Bronchial epithelial cell (primary cell): ENCODE data around the gene JPH4. TPM values are rescaled to one million over a fixed set of nuclear protein-coding genes. Genes with fewer than 3 reads are reported as not detected.

ENCODE experiments used
- DNase-seq: peaks from one replicate; pipeline ENCODE4 v3.0.0-alpha.2; 2010; ENCODE audit warnings: low read depth
- FAIRE-seq: peaks from 2 replicates; lab custom pipeline; 2011; peaks lifted over from hg19 to GRCh38; lab: Jason Lieb, UNC
- H3K27me3 ChIP-seq: 2 replicates; pipeline ENCODE4 v1.5.1; 2011; ENCODE audit warnings: low read length; ENCODE audit not compliant: control insufficient read depth, insufficient read depth
- H3K36me3 ChIP-seq: 2 replicates; pipeline ENCODE4 v1.5.1; 2011; ENCODE audit warnings: low read length; ENCODE audit not compliant: control insufficient read depth, insufficient read depth
- H3K4me3 ChIP-seq: 2 replicates; pipeline ENCODE4 v1.5.1; 2011; ENCODE audit warnings: mild to moderate bottlenecking, low read depth, low read length, control low read depth
- total RNA-seq: library from RNA; depleted of rRNA; stranded (reverse); fragments of >200 nt; gene quantifications from 2 replicates; pipeline ENCODE4 v1.2.1, GENCODE V29; 2014
- TF ChIP-seq, protein P1 (sequence below): IDR thresholded peaks from 2 replicates; pipeline ENCODE4 v1.5.1; 2011; ENCODE audit warnings: mild to moderate bottlenecking, moderate library complexity, low read length, control low read depth, inconsistent platforms; ENCODE audit not compliant: insufficient read depth, severe bottlenecking

JPH4 gene
- total RNA-seq, 1 donor from 2014 or later, result not detected

DNA sequence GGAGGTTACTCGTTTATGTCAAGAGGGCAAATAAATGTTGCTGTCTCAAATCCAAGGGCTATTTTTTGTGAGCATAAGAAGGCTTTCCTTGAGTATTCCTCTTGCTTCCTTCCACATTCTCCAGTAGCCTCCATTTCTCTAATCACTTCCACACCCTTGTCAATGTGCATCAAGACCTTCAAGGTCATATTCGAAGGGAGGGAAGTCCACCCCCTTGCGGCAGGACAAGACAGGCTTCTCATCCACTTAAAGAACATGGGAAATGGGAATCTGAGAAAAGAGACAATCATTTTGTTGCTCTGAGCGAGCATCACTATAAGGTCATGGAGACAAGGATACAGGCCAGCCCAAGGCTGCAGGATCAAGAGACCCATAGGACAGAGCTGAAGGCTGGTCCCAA, 44.4 kb upstream of the JPH4 start:
- FAIRE-seq (no peak), DNase-seq (no peak)
- Histone ChIP-seq H3K4me3 (no peak overlapping the region), H3K27me3 (no peaks in the 10 kb centered on the region), H3K36me3 (no peaks in the 10 kb centered on the region)
- TF ChIP-seq, protein P1, sequence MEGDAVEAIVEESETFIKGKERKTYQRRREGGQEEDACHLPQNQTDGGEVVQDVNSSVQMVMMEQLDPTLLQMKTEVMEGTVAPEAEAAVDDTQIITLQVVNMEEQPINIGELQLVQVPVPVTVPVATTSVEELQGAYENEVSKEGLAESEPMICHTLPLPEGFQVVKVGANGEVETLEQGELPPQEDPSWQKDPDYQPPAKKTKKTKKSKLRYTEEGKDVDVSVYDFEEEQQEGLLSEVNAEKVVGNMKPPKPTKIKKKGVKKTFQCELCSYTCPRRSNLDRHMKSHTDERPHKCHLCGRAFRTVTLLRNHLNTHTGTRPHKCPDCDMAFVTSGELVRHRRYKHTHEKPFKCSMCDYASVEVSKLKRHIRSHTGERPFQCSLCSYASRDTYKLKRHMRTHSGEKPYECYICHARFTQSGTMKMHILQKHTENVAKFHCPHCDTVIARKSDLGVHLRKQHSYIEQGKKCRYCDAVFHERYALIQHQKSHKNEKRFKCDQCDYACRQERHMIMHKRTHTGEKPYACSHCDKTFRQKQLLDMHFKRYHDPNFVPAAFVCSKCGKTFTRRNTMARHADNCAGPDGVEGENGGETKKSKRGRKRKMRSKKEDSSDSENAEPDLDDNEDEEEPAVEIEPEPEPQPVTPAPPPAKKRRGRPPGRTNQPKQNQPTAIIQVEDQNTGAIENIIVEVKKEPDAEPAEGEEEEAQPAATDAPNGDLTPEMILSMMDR, result no peak

DNA sequence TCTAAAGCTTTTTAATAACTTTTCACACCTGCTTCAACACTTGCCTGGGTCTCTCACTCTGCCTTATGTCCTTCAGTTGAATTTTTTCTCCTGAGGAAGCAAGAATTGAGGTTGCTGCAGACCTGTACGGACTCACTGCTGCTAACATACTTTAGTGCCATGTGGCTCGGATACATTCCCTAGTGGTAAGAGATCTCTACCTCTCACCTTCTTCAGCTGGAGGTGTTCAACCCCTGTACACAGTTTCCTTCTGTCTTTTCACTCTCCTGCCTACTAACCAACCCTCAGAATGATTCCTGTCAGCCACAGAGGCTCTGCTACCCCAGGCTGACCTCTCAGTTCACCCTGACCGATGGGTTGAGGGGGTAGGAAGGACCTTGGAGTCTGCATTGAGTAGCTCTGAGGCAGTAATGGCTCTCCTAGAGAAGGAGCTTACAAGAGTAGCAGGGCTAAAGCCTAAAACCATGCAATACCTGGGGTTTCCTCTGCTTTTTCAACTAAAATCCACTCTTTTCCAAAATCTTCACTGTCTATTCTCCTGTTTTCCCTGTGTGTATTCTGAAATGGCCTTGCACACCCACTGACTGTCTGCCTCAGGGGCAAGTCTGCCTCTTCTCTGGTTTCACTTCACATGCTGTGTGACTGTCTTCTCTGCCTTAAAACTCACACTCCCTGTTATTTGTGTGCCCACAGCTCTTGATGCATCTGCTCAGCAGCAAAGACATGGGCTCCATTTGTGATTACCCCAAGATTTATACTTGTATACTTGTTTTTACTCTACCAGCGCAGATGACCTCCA, 43.5 kb upstream of the JPH4 start:
- DNase-seq, result no peak
- Histone ChIP-seq H3K4me3 (no peak overlapping the region), H3K36me3 (no peaks in the 10 kb centered on the region), H3K27me3 (no peaks in the 10 kb centered on the region)
- peak; percentile 73 for FAIRE-seq
- TF ChIP-seq, protein P1, result no peak

DNA sequence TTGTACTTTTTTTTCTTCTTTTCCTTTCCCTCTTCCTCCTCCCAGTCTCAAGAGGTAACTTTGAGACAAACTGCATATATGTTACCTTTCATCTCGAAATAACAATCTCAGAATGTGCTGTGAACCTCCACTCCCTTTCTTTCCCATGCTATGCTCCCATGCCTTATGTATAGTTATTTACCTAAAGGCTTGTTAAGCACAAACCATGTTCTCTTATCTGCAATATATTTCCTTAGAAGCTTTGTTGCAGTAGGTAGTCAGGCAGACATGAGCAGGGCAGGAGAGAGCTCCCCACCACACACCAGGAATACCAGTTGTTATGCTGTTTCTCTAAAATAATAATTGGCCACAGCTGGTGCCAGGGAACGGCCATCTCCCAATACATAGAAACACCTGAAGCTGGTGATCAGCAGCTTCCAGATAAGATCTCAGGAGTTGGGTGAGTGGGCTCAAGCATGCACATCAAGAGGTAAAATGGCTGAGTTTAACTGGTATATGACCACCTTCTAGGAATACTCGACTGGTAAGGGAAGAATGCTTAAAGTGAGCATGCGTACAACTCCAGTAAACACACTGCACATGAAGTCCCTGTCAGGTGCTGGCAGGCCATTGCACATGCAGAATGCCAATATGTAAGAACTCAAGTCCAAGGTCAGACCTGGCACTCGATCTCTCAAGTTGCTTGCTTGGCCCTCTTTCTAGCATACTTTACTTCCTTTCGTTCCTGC, 42.8 kb upstream of the JPH4 start:
- DNase-seq, result no peak
- no peak for FAIRE-seq
- H3K27me3 ChIP-seq, result no peaks in the 10 kb centered on the region
- TF ChIP-seq, protein P1, result no peak
- H3K4me3 ChIP-seq, result no peak overlapping the region
- no peaks in the 10 kb centered on the region for H3K36me3 ChIP-seq

DNA sequence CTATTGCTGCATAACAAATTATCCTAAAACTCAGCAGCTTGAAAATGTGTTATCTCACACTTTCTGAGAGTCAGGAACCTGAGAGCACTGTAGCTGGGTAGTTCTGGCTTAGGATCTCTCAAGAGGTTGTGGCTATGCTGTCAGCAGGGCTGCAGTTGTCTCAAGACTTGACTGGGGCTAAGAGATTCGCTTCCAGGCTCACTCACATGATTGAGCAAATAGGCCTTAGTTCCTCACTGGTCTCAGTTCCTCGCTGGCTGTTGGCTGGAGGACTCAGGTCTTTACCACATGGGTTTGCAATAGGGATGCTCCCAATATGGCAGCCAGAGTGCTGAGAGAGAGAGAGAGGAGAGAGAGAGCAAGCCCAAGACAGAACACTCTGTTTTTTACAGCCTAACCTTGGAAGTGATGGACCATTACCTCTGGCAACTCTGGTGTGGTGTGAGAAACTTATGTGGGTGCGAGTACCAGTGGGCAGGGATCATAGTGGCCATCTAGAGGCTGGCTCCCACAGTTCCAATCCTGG, 41.6 kb upstream of the JPH4 start:
- Histone ChIP-seq H3K27me3 (no peaks in the 10 kb centered on the region), H3K4me3 (no peak overlapping the region), H3K36me3 (no peaks in the 10 kb centered on the region)
- TF ChIP-seq, protein P1, result no peak
- FAIRE-seq (peak; percentile 66), DNase-seq (no peak)

DNA sequence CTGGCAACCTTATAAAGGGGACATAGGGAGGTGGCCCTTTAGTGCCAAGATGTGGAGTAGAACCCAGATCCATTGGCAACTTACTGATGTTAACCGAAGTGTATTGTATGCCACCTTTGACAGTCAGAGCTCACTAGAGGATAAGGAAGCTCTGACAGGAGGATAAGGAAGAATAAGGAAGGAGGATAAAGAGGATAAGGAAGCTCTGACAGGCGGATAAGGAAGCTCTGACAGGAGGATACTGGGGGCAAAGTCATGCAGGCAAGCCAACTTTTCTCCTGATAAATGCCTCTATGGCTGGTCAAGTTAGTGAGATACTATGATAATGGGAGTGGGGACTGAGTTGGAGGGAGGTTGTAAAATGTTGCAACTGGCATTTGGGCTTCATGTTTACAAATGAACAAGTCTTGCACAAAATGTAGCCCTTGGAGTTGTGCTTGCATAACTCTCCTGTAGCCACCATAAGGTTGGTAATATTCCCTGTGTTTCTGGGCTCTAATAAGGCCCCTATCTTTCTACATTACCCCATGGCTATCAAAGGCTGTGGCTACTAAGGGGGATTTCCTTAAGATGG, 39.9 kb upstream of the JPH4 start:
- no peak overlapping the region for H3K4me3 ChIP-seq
- FAIRE-seq (no peak), DNase-seq (no peak)
- H3K27me3 ChIP-seq, result no peaks in the 10 kb centered on the region
- TF ChIP-seq, protein P1, result no peak
- H3K36me3 ChIP-seq, result no peaks in the 10 kb centered on the region
